ENCODE results near the gene HMGB2.

Gene HMGB2

DNA sequence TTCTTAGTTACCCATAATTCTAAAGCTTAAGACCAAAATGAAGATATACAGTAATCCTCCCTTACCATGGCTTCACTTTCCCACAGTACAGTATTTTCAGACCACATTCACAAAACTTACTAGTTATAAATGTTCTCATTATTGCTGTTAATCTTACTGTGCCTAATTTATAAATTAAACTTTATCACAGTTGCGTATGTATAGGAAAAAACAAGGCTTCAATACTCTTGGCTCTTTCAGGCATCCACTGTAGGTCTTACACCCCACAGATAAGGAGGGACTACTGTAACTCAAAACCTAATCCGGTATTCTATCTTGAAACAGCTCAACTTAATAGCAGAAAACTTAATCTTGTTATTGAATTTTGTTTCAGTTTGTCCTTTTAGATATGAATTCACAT is 3.6 kb downstream of the HMGB2 start:
- no peaks in the 10 kb centered on the region for H3K9me2 ChIP-seq (replicated peaks; ENCODE audit: control insufficient read depth, low read length)
- peaks cover 87% of the 10 kb centered on the region for H3K36me3 ChIP-seq (ENCODE audit: control insufficient read depth, low read length)
- H3K9me3 ChIP-seq (ENCODE audit: control insufficient read depth, insufficient read depth, low read length) = no peaks in the 10 kb centered on the region
- H3K4me1 ChIP-seq (ENCODE audit: control insufficient read depth, low read length) = peaks cover 21% of the 10 kb centered on the region
- H3K27me3 ChIP-seq (ENCODE audit: control insufficient read depth, low read length) = no peaks in the 10 kb centered on the region
- peak overlapping the region; percentile 30 for H3K4me2 ChIP-seq (ENCODE audit: low read length)
- peak overlapping the region; percentile 13; the same call in 1 of the 2 replicates for H3K4me3 ChIP-seq (ENCODE audit: low read length)
- TF ChIP-seq CTCF (IDR thresholded peaks at IDR 0.05; ENCODE audit: low read depth, low read length, poor library complexity, severe bottlenecking) = no peak
- no peak for TF ChIP-seq EZH2phosphoT487 (IDR thresholded peaks at IDR 0.05; ENCODE audit: borderline replicate concordance, low read length)
- peaks cover 71% of the 10 kb centered on the region for H3F3A ChIP-seq (ENCODE audit: control insufficient read depth, insufficient read depth)
- peaks cover 16% of the 10 kb centered on the region for H4K20me1 ChIP-seq (ENCODE audit: control insufficient read depth, insufficient read depth, low read depth, low read length)
- peaks cover 44% of the 10 kb centered on the region for H3K79me2 ChIP-seq (ENCODE audit: control insufficient read depth, low read length)
- H3K27ac ChIP-seq (ENCODE audit: low read depth, low read length) = peak overlapping the region; percentile 23; the same call in 1 of the 2 replicates

GRCh38 chr4:173328236-173328901 is 5.8 kb downstream of the HMGB2 start:
- H3K9me2 ChIP-seq (replicated peaks; ENCODE audit: control insufficient read depth, low read length) = no peaks in the 10 kb centered on the region
- peaks cover 26% of the 10 kb centered on the region for H3K79me2 ChIP-seq (ENCODE audit: control insufficient read depth, low read length)
- no peak for TF ChIP-seq EZH2phosphoT487 (IDR thresholded peaks at IDR 0.05; ENCODE audit: borderline replicate concordance, low read length)
- TF ChIP-seq CTCF (IDR thresholded peaks at IDR 0.05; ENCODE audit: low read depth, low read length, poor library complexity, severe bottlenecking) = no peak
- H3K27ac ChIP-seq (ENCODE audit: low read depth, low read length) = no peak overlapping the region
- H3K27me3 ChIP-seq (ENCODE audit: control insufficient read depth, low read length) = no peaks in the 10 kb centered on the region
- H3K4me3 ChIP-seq (ENCODE audit: low read length) = no peak overlapping the region
- H3K36me3 ChIP-seq (ENCODE audit: control insufficient read depth, low read length) = peaks cover 93% of the 10 kb centered on the region
- H3K4me2 ChIP-seq (ENCODE audit: low read length) = no peak overlapping the region
- no peaks in the 10 kb centered on the region for H3K9me3 ChIP-seq (ENCODE audit: control insufficient read depth, insufficient read depth, low read length)
- H3K4me1 ChIP-seq (ENCODE audit: control insufficient read depth, low read length) = peaks cover 20% of the 10 kb centered on the region
- peaks cover 16% of the 10 kb centered on the region for H4K20me1 ChIP-seq (ENCODE audit: control insufficient read depth, insufficient read depth, low read depth, low read length)
- H3F3A ChIP-seq (ENCODE audit: control insufficient read depth, insufficient read depth) = peaks cover 92% of the 10 kb centered on the region

- H3K9me3 ChIP-seq (ENCODE audit: control insufficient read depth, insufficient read depth, low read length) = no peaks in the 10 kb centered on the region
- H3K36me3 ChIP-seq (ENCODE audit: control insufficient read depth, low read length) = peaks cover 93% of the 10 kb centered on the region
- H3K9me2 ChIP-seq (replicated peaks; ENCODE audit: control insufficient read depth, low read length) = no peaks in the 10 kb centered on the region
- peaks cover 81% of the 10 kb centered on the region for H3F3A ChIP-seq (ENCODE audit: control insufficient read depth, insufficient read depth)
- H4K20me1 ChIP-seq (ENCODE audit: control insufficient read depth, insufficient read depth, low read depth, low read length) = no peaks in the 10 kb centered on the region
- no peaks in the 10 kb centered on the region; the same call in 1 of the 2 replicates for H3K79me2 ChIP-seq (ENCODE audit: control insufficient read depth, low read length)
- H3K4me3 ChIP-seq (ENCODE audit: low read length) = no peak overlapping the region
- H3K4me1 ChIP-seq (ENCODE audit: control insufficient read depth, low read length) = no peaks in the 10 kb centered on the region; the same call in 1 of the 2 replicates
- no peak for TF ChIP-seq CTCF (IDR thresholded peaks at IDR 0.05; ENCODE audit: low read depth, low read length, poor library complexity, severe bottlenecking)
- no peak for TF ChIP-seq EZH2phosphoT487 (IDR thresholded peaks at IDR 0.05; ENCODE audit: borderline replicate concordance, low read length)
- H3K4me2 ChIP-seq (ENCODE audit: low read length) = no peak overlapping the region
- no peaks in the 10 kb centered on the region for H3K27me3 ChIP-seq (ENCODE audit: control insufficient read depth, low read length)
- no peak overlapping the region for H3K27ac ChIP-seq (ENCODE audit: low read depth, low read length)
These were observed 9.0 kb downstream of the HMGB2 start for GRCh38 chr4:173325007-173325736.
